Measurements from ENCODE around the gene HK2. TPM values are rescaled to one million over a fixed set of nuclear protein-coding genes. Genes with fewer than 3 reads are reported as not detected.
"Not testable (repeated sequence)": the region's sequence is repeated elsewhere in the genome, so short reads cannot be mapped to it uniquely, and the experiment has no call there.

Gene HK2
- total RNA-seq, 4 donors from 2014 or later = 9.3 to 24.4 (median 15.1) TPM

DNA sequence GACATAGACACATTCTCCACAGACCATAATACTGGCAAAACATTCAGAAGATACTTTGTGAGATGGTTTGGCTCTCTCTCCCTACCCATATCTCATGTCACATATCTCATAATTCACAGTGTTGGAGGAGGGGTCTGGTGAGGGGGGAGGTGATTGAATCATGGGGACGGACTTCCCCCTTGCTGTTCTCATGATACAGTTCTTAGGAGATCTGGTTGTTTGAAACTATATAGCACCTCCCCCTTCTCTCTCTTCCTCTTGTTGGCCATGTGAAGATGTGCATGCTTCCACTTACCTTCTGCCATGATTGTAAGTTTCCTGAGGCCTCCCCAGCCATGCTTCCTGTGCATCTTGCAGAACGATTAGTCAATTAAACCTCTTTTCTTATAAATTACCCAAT lies 61.1 kb downstream of the HK2 start:
- no peaks in the 10 kb centered on the region for H3K9me3 ChIP-seq
- no peaks in the 10 kb centered on the region for H3K27me3 ChIP-seq
- peaks cover 7% of the 10 kb centered on the region for H3K36me3 ChIP-seq
- TF ChIP-seq POLR2A (IDR thresholded peaks at IDR 0.05) = no peak
- TF ChIP-seq POLR2AphosphoS5 (IDR thresholded peaks at IDR 0.05) = no peak
- no peak for TF ChIP-seq EP300 (IDR thresholded peaks at IDR 0.05)
- TF ChIP-seq, protein P1, sequence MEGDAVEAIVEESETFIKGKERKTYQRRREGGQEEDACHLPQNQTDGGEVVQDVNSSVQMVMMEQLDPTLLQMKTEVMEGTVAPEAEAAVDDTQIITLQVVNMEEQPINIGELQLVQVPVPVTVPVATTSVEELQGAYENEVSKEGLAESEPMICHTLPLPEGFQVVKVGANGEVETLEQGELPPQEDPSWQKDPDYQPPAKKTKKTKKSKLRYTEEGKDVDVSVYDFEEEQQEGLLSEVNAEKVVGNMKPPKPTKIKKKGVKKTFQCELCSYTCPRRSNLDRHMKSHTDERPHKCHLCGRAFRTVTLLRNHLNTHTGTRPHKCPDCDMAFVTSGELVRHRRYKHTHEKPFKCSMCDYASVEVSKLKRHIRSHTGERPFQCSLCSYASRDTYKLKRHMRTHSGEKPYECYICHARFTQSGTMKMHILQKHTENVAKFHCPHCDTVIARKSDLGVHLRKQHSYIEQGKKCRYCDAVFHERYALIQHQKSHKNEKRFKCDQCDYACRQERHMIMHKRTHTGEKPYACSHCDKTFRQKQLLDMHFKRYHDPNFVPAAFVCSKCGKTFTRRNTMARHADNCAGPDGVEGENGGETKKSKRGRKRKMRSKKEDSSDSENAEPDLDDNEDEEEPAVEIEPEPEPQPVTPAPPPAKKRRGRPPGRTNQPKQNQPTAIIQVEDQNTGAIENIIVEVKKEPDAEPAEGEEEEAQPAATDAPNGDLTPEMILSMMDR (IDR thresholded peaks at IDR 0.05) = no peak
- DNase-seq (ENCODE audit: low spot score in 2 of 2) = no peak
- H3K27ac ChIP-seq = no peak overlapping the region
- 79% methylated on average over 2 of the region's 2 CpGs for WGBS
- H3K4me3 ChIP-seq = no peak overlapping the region
- H3K4me1 ChIP-seq = no peaks in the 10 kb centered on the region

DNA sequence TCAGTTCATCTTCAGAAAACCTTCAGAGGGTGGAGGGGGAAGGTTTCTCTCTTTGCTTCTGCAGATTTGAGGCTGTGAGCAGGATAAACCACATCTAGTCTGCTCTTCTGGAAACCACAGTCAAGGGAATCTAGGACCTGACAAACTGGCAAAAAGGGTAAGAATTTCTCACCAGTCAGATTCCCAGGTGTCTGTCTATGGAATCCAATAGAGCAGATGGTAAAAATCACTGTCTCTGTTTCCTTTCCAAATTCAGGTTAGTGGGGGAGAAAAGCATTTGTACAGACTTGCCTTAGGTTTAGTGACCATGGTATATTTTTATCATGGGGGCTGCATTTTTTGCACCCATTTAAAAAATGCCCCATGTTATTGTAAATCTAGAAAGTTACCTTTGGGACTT lies 62.3 kb downstream of the HK2 start:
- H3K4me3 ChIP-seq = no peak overlapping the region
- H3K27me3 ChIP-seq = no peaks in the 10 kb centered on the region
- H3K27ac ChIP-seq = no peak overlapping the region
- no peaks in the 10 kb centered on the region for H3K36me3 ChIP-seq
- TF ChIP-seq, protein P1 (IDR thresholded peaks at IDR 0.05) = no peak
- TF ChIP-seq POLR2A (IDR thresholded peaks at IDR 0.05) = no peak
- TF ChIP-seq EP300 (IDR thresholded peaks at IDR 0.05) = no peak
- no peak for TF ChIP-seq POLR2AphosphoS5 (IDR thresholded peaks at IDR 0.05)
- no peaks in the 10 kb centered on the region for H3K9me3 ChIP-seq
- DNase-seq (ENCODE audit: low spot score in 2 of 2) = no peak
- no peaks in the 10 kb centered on the region for H3K4me1 ChIP-seq

DNA sequence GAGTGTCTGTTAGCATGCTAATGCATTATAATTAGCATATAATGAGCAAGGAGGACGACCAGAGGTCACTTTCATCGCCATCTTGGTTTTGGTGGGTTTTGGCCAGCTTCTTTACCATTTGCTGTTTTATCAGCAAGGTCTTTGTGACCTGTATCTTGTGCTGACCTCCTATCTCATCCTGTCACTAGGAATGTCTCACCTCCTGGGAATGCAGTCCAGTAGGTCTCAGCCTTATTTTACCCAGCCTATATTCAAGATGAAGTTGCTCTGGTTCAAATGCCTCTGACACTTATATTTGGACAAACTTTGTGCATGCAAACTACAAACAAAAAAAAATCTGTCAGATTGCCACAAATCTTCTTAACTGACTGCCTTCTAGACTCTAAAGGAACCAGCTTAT lies 66.3 kb downstream of the HK2 start:
- not testable (repeated sequence) for H3K36me3 ChIP-seq; H3K4me1 ChIP-seq; DNase-seq (ENCODE audit: low spot score in 2 of 2); H3K27ac ChIP-seq; H3K4me3 ChIP-seq; H3K9me3 ChIP-seq; H3K27me3 ChIP-seq
- 86% methylated on average over 2 of the region's 2 CpGs for WGBS

DNA sequence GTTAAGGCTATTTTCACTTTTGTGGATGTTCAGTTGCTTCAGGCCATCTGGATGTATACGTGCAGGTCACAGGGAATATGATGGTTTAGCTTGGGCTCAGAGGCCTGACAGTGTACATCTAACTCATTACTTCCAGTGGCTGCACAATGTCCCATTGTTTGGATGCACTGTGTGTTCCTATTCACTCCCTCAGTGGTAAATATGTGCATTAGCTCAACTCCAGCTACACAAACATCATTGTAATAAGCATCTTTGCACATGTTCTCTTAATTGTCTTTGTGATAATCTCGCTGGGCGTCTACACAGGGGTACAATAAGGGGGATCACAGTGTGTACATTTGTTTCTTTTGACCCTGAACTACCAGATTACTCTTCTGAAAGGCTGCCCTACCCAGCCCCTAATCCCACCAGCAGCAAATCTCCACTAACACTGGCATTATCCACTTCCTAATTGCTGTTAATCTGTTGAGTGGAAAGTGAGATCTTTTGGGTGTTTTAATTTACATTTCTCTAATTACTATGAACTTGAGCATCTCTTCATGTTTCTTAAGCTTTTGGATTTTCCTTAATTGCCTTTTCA lies 68.4 kb downstream of the HK2 start:
- WGBS = 93% methylated on average over 3 of the region's 3 CpGs

GRCh38 chr2:74906395-74906794 lies 72.5 kb downstream of the HK2 start:
- Histone ChIP-seq H3K27me3 (peaks cover 15% of the 10 kb centered on the region), H3K9me3 (no peaks in the 10 kb centered on the region), H3K36me3 (no peaks in the 10 kb centered on the region), H3K4me1 (peaks cover 8% of the 10 kb centered on the region), H3K4me3 (no peak overlapping the region), H3K27ac (no peak overlapping the region)
- 88% methylated on average over 5 of the region's 5 CpGs for WGBS
- DNase-seq (ENCODE audit: low spot score in 2 of 2) = no peak
- TF ChIP-seq EP300 (IDR thresholded peaks at IDR 0.05) (no peak), POLR2A (IDR thresholded peaks at IDR 0.05) (no peak), POLR2AphosphoS5 (IDR thresholded peaks at IDR 0.05) (no peak)
- TF ChIP-seq, protein P1 (IDR thresholded peaks at IDR 0.05) = no peak

More for the DNA sequence above, 68.4 kb downstream of the HK2 start:
- Histone ChIP-seq H3K36me3 (no peaks in the 10 kb centered on the region), H3K4me3 (no peak overlapping the region), H3K4me1 (no peaks in the 10 kb centered on the region), H3K27me3 (no peaks in the 10 kb centered on the region), H3K27ac (no peak overlapping the region), H3K9me3 (no peaks in the 10 kb centered on the region)
- DNase-seq (ENCODE audit: low spot score in 2 of 2) = no peak
- TF ChIP-seq, protein P1 (IDR thresholded peaks at IDR 0.05) = no peak
- no peak for TF ChIP-seq POLR2A (IDR thresholded peaks at IDR 0.05)
- TF ChIP-seq EP300 (IDR thresholded peaks at IDR 0.05) = no peak
- TF ChIP-seq POLR2AphosphoS5 (IDR thresholded peaks at IDR 0.05) = no peak

DNA sequence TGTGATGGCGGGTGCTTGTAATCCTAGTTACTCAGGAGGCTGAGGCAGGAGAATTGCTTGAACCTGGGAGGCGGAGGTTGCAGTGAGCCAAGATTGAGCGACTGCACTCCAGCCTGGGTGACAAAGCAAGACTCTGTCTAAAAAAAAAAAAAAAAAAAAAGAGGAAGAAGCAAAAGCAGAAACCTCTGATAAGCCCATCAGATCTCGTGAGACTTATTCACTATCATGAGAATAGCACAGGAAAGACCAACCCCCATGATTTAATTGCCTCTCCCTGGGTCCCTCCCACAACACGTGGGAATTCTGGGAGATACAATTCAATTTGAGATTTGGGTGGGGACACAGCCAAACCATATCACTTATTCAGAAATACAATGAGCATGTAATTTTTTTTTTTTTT lies 73.6 kb downstream of the HK2 start:
- not testable (repeated sequence) for H3K27ac ChIP-seq; H3K4me3 ChIP-seq; H3K9me3 ChIP-seq; H3K4me1 ChIP-seq; H3K36me3 ChIP-seq; DNase-seq (ENCODE audit: low spot score in 2 of 2)
- WGBS = 78% methylated on average over 5 of the region's 5 CpGs
- peaks cover 18% of the 10 kb centered on the region for H3K27me3 ChIP-seq
